Osteocyte (in vitro differentiated cells): Measurements from ENCODE around the gene KIF1B. TPM values are rescaled to one million over a fixed set of nuclear protein-coding genes. Genes with fewer than 3 reads are reported as not detected.
A peak's percentile ranks its signal among the peaks of the same experiment; 100 is the strongest.

ENCODE experiments used
- DNase-seq: peaks from one replicate; pipeline ENCODE4 v3.0.0; 2021; ENCODE audit warnings: mixed read lengths; ENCODE audit not compliant: unreplicated experiment; ENCODE audit errors: extremely low spot score
- H3K27ac Mint-ChIP-seq: one replicate; pipeline ENCODE4 v1.8.0; 2021; ENCODE audit warnings: mild to moderate bottlenecking, mixed read lengths; ENCODE audit not compliant: unreplicated experiment
- H3K27me3 Mint-ChIP-seq: one replicate; pipeline ENCODE4 v1.8.0; 2021; ENCODE audit warnings: mixed read lengths; ENCODE audit not compliant: unreplicated experiment
- H3K36me3 Mint-ChIP-seq: one replicate; pipeline ENCODE4 v1.8.0; 2021; ENCODE audit warnings: mixed read lengths; ENCODE audit not compliant: unreplicated experiment
- H3K4me1 Mint-ChIP-seq: one replicate; pipeline ENCODE4 v1.8.0; 2021; ENCODE audit warnings: mixed read lengths; ENCODE audit not compliant: unreplicated experiment
- H3K4me3 Mint-ChIP-seq: one replicate; pipeline ENCODE4 v1.8.0; 2021; ENCODE audit warnings: mild to moderate bottlenecking, moderate library complexity, mixed read lengths; ENCODE audit not compliant: unreplicated experiment
- H3K9me3 Mint-ChIP-seq: one replicate; pipeline ENCODE4 v1.8.0; 2021; ENCODE audit warnings: mixed read lengths; ENCODE audit not compliant: unreplicated experiment
- microRNA-seq: library from miRNA; unstranded; fragments of <30 nt; microRNA quantifications from one replicate; pipeline ENCODE4 v1.1.0, GENCODE V29; 2020; ENCODE audit not compliant: unreplicated experiment
- total RNA-seq: library from RNA; stranded (reverse); gene quantifications from 2 replicates; pipeline ENCODE4 v1.2.1, GENCODE V29; 2021
- TF ChIP-seq, protein P1 (sequence below): fragments of 200-600 bp; sonication (generic); IDR thresholded peaks from 2 replicates; pipeline ENCODE4 v1.5.0; 2021; ENCODE audit warnings: antibody characterized with exemption, mild to moderate bottlenecking, moderate library complexity

Gene KIF1B
- total RNA-seq, 1 donor from 2014 or later: 48.9 TPM

DNA sequence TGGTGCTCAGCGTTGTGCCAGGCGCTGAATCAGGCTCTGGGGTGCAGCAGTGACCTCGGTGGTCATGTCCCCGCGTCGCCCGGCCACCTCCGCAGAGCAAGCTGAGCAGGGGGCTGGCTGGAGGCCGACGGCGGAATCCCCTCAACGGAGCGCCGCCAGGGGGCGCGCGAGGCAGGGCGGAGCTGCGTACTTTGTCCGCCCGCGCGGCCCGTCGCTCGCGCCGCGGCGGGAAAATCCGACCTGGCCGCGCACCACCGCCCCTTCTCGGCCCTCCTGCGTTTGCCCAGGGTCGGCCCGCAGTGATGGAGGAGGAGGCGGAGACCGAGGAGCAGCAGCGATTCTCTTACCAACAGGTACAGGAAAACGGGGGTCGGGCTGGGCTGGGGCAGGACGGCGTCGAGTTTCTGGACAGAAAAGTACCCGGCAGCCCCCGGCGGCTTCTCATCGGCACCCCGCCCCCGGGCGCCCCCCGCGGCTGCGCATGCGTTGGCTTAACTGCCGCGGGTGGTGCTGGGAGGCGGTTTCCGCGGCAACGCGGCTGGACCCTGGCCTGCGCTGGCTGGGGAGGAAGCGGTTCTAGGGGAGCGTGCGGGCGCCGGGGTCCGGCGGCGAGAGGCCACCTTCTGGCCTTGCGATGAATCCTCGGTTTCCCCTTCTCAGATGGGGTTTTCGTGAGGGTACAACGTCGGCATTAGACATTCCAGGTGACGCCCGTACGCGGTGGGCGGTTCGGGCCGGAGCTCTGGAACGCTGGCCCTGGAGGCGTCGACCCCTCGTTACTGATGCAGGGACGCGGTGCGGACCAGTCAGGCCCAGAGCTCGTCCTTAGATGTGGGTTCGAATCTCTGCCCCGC, 220.1 kb downstream of the KIF1B start, which contains the start of gene CENPS:
Gene CENPS (plus strand): TSS at position 218 of the 854 bp plus-strand sequence. CDS start 85 bp downstream, at position 303.
- TF ChIP-seq, protein P1, sequence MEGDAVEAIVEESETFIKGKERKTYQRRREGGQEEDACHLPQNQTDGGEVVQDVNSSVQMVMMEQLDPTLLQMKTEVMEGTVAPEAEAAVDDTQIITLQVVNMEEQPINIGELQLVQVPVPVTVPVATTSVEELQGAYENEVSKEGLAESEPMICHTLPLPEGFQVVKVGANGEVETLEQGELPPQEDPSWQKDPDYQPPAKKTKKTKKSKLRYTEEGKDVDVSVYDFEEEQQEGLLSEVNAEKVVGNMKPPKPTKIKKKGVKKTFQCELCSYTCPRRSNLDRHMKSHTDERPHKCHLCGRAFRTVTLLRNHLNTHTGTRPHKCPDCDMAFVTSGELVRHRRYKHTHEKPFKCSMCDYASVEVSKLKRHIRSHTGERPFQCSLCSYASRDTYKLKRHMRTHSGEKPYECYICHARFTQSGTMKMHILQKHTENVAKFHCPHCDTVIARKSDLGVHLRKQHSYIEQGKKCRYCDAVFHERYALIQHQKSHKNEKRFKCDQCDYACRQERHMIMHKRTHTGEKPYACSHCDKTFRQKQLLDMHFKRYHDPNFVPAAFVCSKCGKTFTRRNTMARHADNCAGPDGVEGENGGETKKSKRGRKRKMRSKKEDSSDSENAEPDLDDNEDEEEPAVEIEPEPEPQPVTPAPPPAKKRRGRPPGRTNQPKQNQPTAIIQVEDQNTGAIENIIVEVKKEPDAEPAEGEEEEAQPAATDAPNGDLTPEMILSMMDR: peak; percentile 95
- Mint-ChIP-seq H3K27me3 (no peaks in the 10 kb centered on the region), H3K4me3 (peak within 1 kb of the TSS; percentile 82), H3K9me3 (no peaks in the 10 kb centered on the region), H3K27ac (peak within 1 kb of the TSS; percentile 83), H3K36me3 (no peaks in the 10 kb centered on the region), H3K4me1 (peaks cover 18% of the 10 kb centered on the region)
- DNase-seq: peak; percentile 97

Small RNAs within 50 kb of the gene (microRNA-seq; reads per million reads assigned to microRNA genes)
- gene MIR1273D: not detected

Other genes with a start within 250 kb of the KIF1B start
- gene RBP7, start 213.3 kb upstream of the KIF1B start, total RNA-seq: not detected in 2 replicates
- gene UBE4B, start 177.6 kb upstream of the KIF1B start, total RNA-seq: 59.3 and 62.2 TPM in 2 replicates
- gene PGD, start 188.5 kb downstream of the KIF1B start, total RNA-seq: 197 and 199 TPM in 2 replicates
- gene CENPS, start 219.9 kb downstream of the KIF1B start, total RNA-seq: 12.0 and 14.1 TPM in 2 replicates
- 0.40 and 0.68 TPM in 2 replicates for gene CORT, start 239.5 kb downstream of the KIF1B start, total RNA-seq